ENCODE data around the gene GNGT2.

DNA sequence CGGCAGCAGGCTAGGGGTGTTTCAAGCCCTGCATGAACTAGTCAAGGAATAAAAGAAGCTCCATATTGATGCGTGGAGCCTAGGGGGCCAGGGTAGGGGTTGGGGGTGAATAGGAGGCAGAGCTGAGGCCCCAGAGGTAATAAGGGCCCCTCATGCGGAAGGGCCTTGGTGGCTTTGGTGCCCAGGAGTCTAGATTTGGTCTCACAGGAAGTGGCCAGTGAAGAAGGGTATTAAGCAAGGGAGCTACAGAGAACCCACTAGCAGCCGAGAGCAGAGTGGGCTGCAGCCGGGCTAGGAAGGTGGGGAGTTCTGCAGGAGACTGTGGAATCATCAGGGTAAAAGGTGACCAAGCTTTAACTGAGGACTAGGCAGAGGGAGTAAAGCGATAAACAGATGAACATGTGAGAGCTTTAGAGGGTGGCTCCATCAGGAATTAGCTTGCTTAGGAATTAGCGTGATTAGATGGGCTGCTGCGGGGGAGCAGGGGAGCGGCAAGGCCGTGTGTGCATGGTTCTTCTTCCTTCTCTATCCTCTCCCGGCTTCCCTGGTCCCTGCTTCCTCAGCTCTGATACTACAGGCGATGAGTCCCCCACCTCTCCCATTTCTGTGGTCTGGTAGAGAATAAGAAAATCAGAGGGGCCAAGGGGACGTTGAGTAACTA is 9.8 kb downstream of the GNGT2 start:
- no peak for TF ChIP-seq EP300 (IDR thresholded peaks at IDR 0.05; ENCODE audit: borderline replicate concordance in 1 of 2, low read depth in 1 of 2, low read length in 1 of 2)
- TF ChIP-seq, protein P1, sequence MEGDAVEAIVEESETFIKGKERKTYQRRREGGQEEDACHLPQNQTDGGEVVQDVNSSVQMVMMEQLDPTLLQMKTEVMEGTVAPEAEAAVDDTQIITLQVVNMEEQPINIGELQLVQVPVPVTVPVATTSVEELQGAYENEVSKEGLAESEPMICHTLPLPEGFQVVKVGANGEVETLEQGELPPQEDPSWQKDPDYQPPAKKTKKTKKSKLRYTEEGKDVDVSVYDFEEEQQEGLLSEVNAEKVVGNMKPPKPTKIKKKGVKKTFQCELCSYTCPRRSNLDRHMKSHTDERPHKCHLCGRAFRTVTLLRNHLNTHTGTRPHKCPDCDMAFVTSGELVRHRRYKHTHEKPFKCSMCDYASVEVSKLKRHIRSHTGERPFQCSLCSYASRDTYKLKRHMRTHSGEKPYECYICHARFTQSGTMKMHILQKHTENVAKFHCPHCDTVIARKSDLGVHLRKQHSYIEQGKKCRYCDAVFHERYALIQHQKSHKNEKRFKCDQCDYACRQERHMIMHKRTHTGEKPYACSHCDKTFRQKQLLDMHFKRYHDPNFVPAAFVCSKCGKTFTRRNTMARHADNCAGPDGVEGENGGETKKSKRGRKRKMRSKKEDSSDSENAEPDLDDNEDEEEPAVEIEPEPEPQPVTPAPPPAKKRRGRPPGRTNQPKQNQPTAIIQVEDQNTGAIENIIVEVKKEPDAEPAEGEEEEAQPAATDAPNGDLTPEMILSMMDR (IDR thresholded peaks at IDR 0.05) = no peak
- no peak for TF ChIP-seq YY1 (IDR thresholded peaks at IDR 0.05; ENCODE audit: low read depth)
- TF ChIP-seq SIN3A (IDR thresholded peaks at IDR 0.05; ENCODE audit: borderline replicate concordance, low read depth, low read length) = no peak
- TF ChIP-seq CHD2 (IDR thresholded peaks at IDR 0.05; ENCODE audit: low read length, partially characterized antibody) = no peak
- TF ChIP-seq EZH2phosphoT487 (IDR thresholded peaks at IDR 0.05; ENCODE audit: borderline replicate concordance, low read depth) = no peak
- no peak for TF ChIP-seq TEAD4 (IDR thresholded peaks at IDR 0.05; ENCODE audit: borderline replicate concordance, insufficient read depth)
- TF ChIP-seq REST (IDR thresholded peaks at IDR 0.05; ENCODE audit: low read depth, low read length) = no peak
- no peak for TF ChIP-seq POLR2AphosphoS5 (IDR thresholded peaks at IDR 0.05; ENCODE audit: low read depth, low read length)
- no peak for TF ChIP-seq MXI1 (IDR thresholded peaks at IDR 0.05; ENCODE audit: low read depth, low read length)
- no peak for TF ChIP-seq FOSL2 (IDR thresholded peaks at IDR 0.05; ENCODE audit: borderline replicate concordance, low read depth)

Measured in SK-N-SH (cell line).